SW 1271 (cell line): Measurements from ENCODE around the gene TEX38.
"Not testable (repeated sequence)": the region's sequence is repeated elsewhere in the genome, so short reads cannot be mapped to it uniquely, and the experiment has no call there.

Experiments
- DNase-seq, 2 experiments: peaks; one replicate each; lab custom pipeline; 2025; lab: John Stamatoyannopoulos, UW

The TEX38 gene

DNA sequence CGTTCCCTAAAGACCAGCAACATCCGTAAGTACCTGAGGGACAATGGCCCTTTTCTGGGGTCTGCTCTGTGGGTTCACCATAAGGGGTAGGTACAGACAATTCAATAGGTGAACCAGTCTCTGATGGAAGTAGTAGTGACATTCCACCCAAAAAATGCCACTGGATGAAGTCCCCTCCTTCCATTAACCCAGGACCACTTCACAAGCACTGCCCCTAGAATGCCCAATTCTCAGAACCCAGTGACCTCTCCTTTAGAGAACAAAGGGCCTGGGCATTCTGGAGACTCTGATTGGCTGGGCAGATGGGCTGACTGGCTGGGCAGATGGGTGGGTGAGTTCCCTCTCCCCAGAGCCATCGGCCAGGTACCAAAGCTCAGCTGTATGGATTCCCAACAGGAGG lies at the start of gene TEX38:
TEX38 (plus strand) TSS at position 301 of the 400 bp plus-strand sequence; CDS start at position 382, 81 bp downstream.
- no peak for DNase-seq

GRCh38 chr1:46621930-46622329 lies 49.7 kb upstream of the TEX38 start:
- no peak for DNase-seq

GRCh38 chr1:46622344-46622743 lies 49.3 kb upstream of the TEX38 start:
- DNase-seq = no peak

DNA sequence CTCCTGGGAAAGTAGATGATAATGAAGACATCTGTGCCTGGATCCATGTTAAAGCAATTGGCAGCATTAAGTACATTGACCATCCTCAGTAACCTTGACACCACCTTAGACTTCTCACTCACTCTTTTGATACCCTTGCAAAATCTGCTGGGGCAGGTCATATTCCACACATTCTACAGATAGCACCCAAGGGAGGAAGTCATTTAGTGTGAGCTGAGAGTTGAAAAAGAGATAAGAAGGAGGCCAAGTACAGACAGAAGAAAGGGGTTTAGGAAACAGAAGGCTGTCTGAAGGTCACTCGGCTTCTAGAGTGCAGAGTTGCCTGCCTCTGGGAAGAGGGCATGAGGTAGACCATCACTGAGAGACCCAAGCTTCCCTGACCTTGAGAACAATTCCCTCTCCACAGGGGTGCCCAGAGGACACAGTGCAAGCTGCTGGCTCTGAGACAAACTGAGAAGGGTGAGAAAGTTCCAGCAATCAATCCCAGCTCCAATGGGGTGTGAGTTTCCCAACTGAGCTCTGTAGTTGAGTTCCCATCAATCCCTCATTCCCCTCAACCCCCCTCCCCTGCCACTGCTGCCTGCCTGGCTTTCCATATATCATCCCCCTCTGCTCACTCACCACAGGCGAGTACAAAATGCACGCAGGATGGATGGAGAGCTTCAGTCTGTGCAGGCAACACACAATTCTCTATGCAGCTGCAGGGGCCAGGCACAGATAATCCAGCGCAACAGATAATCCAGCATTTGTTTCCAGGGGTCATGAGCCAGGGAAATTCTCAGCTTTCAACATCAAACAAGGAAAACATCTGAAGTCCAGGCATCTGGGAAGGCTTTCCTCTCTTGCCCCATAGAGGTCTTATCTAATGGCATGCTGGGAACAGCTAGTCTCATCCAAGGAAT lies 47.7 kb upstream of the TEX38 start:
- no peak for DNase-seq

DNA sequence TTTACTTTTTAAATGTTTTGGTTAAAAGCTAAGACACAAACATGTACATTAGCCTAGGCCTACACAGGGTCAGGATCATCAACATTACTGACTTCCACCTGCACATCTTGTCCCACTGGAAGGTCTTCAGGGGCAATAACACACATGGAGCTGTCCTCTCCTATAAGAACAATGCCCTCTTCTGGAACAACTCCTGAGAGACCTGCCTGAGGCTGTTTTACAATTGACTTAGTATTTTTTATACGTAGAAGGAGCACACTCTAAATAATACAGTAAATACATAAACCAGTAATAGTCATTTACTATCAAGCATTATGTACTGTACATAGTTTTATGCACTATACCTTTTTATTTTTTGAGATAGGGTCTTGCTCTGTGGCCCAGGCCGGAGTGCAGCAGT lies 40.9 kb upstream of the TEX38 start:
- no peak for DNase-seq

GRCh38 chr1:46635205-46635604 lies 36.4 kb upstream of the TEX38 start:
- DNase-seq = no peak

DNA sequence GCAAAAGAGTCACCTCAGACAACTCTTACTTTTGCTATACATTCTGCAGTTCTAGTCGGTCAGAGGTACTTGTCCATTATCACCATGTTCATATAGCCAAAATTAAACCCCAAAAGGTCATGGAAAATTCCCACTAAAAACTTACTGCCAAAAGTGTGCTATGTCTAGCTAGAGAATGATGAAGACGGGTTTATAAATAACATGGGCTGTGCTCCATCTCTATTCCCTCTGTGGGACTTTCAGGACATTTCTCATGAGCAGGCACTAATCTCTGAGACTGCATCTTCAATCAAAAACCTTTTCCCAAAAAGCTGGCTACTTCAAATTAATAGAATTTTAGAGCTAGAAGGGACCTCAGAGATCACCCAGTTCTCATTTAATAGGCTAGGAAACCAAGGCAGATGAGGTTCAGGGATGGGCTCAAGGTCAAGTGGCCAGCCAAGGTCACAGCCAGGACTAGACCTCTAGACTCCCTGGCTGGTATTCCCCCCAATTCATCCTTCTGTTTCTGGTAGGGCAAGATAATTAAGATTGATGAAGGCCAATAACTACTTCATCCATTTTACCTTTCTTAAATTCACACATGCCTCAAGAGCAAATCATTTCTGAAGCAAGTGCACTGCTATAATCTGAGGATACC lies 34.1 kb upstream of the TEX38 start:
- no peak for DNase-seq

DNA sequence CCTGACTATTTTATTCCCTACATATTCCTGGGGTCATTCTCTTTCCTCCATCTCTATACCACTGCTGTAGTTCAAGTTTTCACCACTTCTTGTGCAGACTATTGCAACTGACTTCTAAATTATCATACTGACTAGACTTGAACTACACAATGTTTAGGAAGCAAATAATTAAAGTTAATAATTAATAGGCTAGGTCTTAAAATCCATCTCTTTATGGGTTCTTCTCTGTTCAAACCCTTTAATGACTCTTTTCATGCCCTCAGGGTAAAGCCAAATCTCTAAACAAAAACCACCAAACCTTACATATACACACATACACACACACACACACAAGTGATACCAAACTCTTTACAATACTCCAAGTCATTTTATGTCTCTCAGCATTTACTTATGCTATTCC lies 32.7 kb upstream of the TEX38 start:
- no peak for DNase-seq

DNA sequence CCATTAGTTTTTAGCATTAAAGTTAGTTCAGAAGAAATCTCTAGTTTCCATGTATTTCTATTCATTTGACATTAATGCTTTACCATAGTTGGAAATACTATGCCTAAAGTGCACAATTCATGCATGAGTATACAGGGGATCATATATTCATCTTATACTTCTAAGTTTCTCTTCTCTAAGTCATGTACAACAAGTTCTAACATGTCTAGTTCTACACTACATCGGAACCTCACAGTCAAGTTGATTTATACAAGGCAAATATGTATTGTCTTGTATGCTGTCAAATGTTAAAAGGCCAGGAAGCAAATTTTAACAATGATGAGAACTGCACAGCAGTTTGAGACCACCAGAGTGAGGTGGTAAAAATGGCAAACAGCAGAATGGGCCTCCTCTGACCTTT lies 32.1 kb upstream of the TEX38 start:
- DNase-seq = no peak

GRCh38 chr1:46642115-46642680 lies 29.5 kb upstream of the TEX38 start:
- no peak for DNase-seq

GRCh38 chr1:46643368-46643775 lies 28.3 kb upstream of the TEX38 start:
- DNase-seq = no peak

DNA sequence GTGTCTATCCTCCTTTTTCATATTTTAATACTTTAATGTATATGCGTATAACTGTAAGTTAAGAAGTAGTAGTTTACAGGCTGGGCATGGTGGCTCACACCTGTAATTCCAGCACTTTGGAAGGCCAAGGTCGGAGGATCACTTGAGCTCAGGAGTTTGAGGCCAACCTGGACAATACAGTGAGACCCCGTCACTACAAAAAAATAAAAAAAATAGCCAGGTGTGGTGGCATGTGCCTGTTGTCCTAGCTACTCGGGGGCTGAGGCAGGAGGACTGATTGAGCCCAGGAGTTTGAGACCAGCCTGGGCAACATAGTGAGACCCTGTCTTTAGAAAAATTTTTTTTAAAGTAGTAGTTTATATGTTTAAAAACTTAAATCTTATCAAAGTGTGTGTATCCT lies 25.8 kb upstream of the TEX38 start:
- DNase-seq = no peak

DNA sequence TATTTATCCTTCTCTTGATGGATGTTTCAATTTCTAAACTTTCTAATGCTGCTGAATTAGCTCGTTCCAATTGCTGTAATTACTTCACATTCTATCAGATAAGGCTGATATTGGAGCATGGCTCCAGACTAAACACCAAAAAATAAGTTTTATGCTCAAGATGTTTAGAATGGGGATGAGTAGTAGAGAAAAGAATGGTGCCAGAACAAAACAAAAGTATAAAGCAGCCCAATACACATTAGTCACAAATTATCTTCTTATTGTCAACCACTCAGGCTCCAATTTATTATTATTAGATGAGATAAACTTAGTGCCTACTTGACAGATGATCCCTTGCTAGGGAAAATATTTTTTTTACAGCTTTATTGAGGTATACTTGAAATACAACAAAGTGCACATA lies 25.3 kb upstream of the TEX38 start:
- DNase-seq = no peak

DNA sequence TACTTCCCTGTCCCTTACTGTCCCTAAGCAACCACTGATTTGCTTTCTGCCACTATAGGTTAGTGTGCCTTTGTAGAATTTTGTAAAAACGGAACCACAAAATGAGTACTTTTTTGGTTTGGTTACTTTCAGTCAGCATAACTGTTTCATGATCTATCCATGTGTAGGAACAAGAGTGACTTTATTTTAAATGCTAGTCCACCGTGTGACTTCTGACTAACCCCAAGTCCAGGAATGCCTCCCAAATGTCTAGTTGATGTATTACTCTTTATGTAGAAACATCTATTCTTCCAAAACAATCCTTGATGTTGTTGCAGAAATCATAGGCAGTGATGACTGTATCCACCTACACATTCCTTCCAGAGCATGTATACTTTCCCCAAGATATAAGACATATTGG lies 24.8 kb upstream of the TEX38 start:
- no peak for DNase-seq

GRCh38 chr1:46647611-46648010 lies 24.0 kb upstream of the TEX38 start:
- DNase-seq = no peak

DNA sequence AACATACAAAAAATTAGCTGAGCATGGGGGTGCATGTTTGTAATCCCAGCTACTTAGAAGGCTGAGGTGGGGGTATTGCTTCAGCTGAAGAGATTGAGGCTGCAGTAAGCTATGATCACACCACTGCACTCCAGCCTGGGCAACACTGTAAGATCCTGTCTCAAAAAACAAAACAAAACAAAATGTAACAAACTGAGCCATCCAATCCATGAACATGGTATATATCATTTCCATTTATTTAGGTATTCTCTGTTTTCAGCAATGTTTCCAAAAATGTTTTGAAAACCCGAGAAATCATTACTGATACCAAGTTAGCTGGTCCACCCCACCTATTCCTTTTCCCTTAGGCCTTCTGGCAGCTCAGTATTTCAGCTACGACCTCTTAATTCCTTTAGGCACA lies 21.9 kb upstream of the TEX38 start:
- DNase-seq = no peak

- no peak for DNase-seq
Measured at GRCh38 chr1:46650491-46650890, 21.2 kb upstream of the TEX38 start.

GRCh38 chr1:46651152-46651551 lies 20.5 kb upstream of the TEX38 start:
- DNase-seq = not testable (repeated sequence)

GRCh38 chr1:46652321-46653100 lies 19.1 kb upstream of the TEX38 start:
- DNase-seq = no peak

DNA sequence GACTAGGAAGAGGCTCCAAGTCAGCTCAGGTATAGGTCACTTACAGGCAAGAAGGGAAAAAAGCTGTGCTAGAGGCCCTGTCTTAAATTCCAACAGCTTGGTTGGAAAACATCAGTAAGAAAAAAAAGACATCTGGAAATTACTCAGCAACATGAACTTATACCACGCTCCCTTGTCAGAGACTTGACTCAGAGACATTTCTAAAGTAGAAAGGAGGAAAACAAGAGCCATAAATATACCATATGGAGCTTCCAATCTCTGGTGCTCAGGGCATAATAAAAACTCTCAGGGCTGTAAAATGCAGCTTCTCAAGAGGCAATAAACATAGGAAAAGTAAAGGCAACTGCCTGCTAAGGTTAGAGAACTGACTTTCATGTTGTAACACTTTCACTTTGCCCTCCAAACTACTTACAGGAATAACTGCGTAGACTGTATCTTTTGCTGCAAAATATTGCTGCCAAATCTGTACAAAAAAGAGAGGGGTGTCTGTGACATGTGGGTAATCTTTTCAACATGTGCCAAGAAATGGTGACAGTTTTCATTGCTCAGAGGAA lies 18.2 kb upstream of the TEX38 start:
- DNase-seq = no peak

GRCh38 chr1:46654012-46654411 lies 17.6 kb upstream of the TEX38 start:
- no peak for DNase-seq

DNA sequence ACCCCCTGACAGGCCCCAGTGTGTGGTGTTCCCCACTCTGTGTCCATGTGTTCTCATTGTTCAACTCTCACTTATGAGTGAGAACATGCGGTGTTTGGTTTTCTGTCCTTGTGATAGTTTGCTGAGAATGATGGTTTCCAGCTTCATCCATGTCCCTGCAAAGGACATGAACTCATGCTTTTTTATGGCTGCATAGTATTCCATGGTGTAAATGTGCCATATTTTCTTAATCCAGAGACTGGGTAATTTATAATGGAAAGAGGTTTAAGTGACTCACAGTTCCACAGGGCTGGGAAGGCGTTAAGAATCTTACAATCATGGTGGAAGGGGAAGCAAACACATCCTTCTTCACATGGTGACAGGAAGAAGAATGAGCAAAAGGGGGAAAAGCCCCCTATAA lies 17.0 kb upstream of the TEX38 start:
- not testable (repeated sequence) for DNase-seq
